ENCODE results near the gene MLH3. TPM values are rescaled to one million over a fixed set of nuclear protein-coding genes. Genes with fewer than 3 reads are reported as not detected.
A peak's percentile ranks its signal among the peaks of the same experiment; 100 is the strongest.

MLH3 gene
- total RNA-seq, 1 donor from 2014 or later: 27.7 TPM

DNA sequence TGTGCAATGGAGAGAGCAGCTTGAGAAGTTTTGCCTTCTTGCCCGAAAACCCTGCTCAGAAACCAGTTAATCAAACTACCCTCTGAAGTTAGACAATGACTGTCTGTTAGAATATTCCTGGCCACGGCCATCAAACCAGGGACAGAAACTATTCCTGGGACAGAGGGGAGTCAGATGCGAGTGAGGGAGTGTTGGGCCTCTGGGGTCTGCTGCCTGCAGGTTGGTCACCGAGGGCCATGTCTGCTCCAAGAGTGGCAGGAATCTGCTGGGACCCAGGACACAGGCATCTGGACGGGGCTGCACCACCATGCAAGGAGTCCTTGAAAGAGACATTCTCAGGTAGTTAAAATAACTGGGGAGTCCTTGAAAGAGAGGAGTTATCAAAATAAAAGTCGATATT is 65.5 kb downstream of the MLH3 start:
- no peak for DNase-seq (ENCODE audit: low read depth, low spot score)
- Mint-ChIP-seq H3K36me3 (ENCODE audit: low read depth) (no peaks in the 10 kb centered on the region), H3K27me3 (ENCODE audit: low read depth) (no peaks in the 10 kb centered on the region), H3K27ac (ENCODE audit: unreplicated experiment) (no peak overlapping the region), H3K4me1 (peaks cover 16% of the 10 kb centered on the region), H3K4me3 (no peak overlapping the region), H3K9me3 (no peaks in the 10 kb centered on the region)
- TF ChIP-seq, protein P1, sequence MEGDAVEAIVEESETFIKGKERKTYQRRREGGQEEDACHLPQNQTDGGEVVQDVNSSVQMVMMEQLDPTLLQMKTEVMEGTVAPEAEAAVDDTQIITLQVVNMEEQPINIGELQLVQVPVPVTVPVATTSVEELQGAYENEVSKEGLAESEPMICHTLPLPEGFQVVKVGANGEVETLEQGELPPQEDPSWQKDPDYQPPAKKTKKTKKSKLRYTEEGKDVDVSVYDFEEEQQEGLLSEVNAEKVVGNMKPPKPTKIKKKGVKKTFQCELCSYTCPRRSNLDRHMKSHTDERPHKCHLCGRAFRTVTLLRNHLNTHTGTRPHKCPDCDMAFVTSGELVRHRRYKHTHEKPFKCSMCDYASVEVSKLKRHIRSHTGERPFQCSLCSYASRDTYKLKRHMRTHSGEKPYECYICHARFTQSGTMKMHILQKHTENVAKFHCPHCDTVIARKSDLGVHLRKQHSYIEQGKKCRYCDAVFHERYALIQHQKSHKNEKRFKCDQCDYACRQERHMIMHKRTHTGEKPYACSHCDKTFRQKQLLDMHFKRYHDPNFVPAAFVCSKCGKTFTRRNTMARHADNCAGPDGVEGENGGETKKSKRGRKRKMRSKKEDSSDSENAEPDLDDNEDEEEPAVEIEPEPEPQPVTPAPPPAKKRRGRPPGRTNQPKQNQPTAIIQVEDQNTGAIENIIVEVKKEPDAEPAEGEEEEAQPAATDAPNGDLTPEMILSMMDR (conservative IDR thresholded peaks at IDR 0.05): no peak

DNA sequence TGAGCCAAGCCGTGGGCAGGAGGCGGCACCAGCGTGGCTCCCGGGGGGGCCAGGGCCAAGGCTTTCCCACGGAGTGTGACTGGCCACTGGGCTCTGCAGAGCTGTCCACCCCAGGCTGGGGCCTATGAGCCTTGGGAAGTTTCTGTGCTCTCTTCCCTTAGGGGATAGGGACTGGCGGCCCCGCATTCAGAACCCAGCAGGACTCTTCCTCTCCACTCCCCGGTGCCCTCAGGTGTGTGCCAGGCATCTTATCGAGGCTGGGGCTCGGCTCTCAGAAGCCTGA is 66.3 kb downstream of the MLH3 start:
- Mint-ChIP-seq H3K4me3 (no peak overlapping the region), H3K36me3 (ENCODE audit: low read depth) (no peaks in the 10 kb centered on the region), H3K9me3 (no peaks in the 10 kb centered on the region), H3K27me3 (ENCODE audit: low read depth) (no peaks in the 10 kb centered on the region), H3K27ac (ENCODE audit: unreplicated experiment) (no peak overlapping the region), H3K4me1 (peaks cover 21% of the 10 kb centered on the region)
- no peak for DNase-seq (ENCODE audit: low read depth, low spot score)
- TF ChIP-seq, protein P1 (conservative IDR thresholded peaks at IDR 0.05): no peak

DNA sequence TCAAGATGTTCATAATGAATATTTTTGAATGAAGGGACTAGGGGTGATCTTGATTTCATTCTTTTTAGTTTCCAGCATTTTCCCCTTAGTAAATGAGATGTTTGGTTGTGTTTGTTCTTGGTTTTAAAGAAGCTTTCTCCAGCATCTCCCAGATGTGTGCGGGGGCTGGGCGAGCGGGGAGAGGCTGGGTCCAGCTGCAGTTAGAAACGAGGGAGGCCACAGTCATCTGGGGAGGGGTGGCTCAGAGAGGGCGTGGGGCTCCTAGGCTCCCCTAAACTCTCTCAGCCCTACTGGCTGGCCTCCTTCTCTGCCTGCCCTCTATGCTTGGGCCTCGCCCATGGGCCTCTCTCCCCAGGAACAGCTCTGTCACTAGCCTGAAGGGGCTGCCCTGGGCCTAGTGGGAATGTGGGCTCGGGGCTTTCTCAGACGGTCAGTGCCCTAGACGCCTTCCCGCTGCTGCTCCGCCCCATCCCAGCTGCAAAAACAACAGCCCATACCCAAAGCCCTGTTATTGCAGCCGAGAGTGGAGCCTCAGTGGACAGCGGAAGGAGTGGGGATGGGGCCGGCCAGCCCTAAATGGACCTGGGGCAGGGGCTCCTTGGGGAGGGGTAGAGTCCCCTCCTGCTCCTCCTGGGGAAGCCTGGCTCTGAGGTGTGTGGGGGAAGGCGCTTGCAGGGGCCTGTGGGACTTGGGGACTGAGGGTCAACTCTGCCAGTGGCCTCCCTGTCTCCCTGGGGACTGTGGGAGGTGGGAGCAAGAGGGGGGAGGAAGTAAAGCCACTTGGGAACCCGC is 66.8 kb downstream of the MLH3 start:
- Mint-ChIP-seq H3K4me1 (peaks cover 26% of the 10 kb centered on the region), H3K9me3 (no peaks in the 10 kb centered on the region), H3K27ac (ENCODE audit: unreplicated experiment) (peak overlapping the region; percentile 35), H3K36me3 (ENCODE audit: low read depth) (no peaks in the 10 kb centered on the region), H3K4me3 (no peak overlapping the region), H3K27me3 (ENCODE audit: low read depth) (no peaks in the 10 kb centered on the region)
- DNase-seq (ENCODE audit: low read depth, low spot score): no peak
- TF ChIP-seq, protein P1 (conservative IDR thresholded peaks at IDR 0.05): no peak

DNA sequence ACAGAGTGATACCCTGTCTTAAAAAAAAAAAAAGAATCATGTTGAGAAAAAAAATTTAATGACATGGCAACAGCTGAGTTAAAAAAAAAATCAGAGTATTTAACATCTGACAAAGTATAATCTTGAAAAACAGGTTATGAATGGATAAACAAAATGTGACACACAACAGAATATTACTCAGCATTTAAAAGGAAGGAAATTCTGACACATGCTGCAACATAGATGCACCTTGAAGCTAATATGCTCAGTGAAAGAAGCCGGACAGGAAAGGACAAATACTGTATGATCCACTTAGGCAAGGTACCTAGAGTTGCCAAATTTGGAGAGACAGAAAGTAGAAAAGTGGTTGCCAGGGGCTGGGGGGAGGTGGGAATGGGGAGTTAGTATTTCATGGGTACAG is 67.9 kb downstream of the MLH3 start:
- TF ChIP-seq, protein P1 (conservative IDR thresholded peaks at IDR 0.05): no peak
- Mint-ChIP-seq H3K36me3 (ENCODE audit: low read depth) (no peaks in the 10 kb centered on the region), H3K4me3 (no peak overlapping the region), H3K27me3 (ENCODE audit: low read depth) (no peaks in the 10 kb centered on the region), H3K27ac (ENCODE audit: unreplicated experiment) (no peak overlapping the region), H3K9me3 (no peaks in the 10 kb centered on the region), H3K4me1 (peaks cover 32% of the 10 kb centered on the region)
- no peak for DNase-seq (ENCODE audit: low read depth, low spot score)

DNA sequence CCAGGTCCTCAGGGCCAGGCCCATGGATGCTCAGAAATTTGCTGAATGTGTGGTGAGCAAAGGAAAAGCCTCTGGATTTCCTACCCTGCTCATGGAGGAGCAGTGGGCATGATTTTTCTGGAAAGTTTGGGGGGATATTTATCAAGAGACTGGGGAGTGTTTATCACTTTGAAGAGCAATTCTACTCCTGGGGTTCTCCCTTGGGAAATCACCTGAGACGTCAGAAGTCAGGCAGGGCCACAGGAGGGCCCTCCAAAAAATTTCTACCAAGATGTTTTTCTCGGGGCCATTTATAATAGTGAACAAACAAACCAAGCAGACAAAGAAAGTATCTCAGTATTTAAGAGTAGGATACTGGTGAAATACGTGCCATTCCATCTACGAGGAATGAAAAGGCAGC is 68.6 kb downstream of the MLH3 start:
- H3K4me1 Mint-ChIP-seq: peaks cover 27% of the 10 kb centered on the region
- H3K27ac Mint-ChIP-seq (ENCODE audit: unreplicated experiment): no peak overlapping the region
- TF ChIP-seq, protein P1 (conservative IDR thresholded peaks at IDR 0.05): no peak
- no peak for DNase-seq (ENCODE audit: low read depth, low spot score)
- no peak overlapping the region for H3K4me3 Mint-ChIP-seq
- H3K36me3 Mint-ChIP-seq (ENCODE audit: low read depth): no peaks in the 10 kb centered on the region
- H3K9me3 Mint-ChIP-seq: no peaks in the 10 kb centered on the region
- H3K27me3 Mint-ChIP-seq (ENCODE audit: low read depth): no peaks in the 10 kb centered on the region

Measured in neural crest cell (in vitro differentiated cells).